Measurements from ENCODE around the gene CPT1C.

- TF ChIP-seq, protein P1, sequence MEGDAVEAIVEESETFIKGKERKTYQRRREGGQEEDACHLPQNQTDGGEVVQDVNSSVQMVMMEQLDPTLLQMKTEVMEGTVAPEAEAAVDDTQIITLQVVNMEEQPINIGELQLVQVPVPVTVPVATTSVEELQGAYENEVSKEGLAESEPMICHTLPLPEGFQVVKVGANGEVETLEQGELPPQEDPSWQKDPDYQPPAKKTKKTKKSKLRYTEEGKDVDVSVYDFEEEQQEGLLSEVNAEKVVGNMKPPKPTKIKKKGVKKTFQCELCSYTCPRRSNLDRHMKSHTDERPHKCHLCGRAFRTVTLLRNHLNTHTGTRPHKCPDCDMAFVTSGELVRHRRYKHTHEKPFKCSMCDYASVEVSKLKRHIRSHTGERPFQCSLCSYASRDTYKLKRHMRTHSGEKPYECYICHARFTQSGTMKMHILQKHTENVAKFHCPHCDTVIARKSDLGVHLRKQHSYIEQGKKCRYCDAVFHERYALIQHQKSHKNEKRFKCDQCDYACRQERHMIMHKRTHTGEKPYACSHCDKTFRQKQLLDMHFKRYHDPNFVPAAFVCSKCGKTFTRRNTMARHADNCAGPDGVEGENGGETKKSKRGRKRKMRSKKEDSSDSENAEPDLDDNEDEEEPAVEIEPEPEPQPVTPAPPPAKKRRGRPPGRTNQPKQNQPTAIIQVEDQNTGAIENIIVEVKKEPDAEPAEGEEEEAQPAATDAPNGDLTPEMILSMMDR (IDR thresholded peaks at IDR 0.05): no peak
- no peak for TF ChIP-seq ZFX (IDR thresholded peaks at IDR 0.05; ENCODE audit: borderline replicate concordance)
These were observed 19.5 kb downstream of the CPT1C start for GRCh38 chr19:49710372-49710951.
